Measurements from ENCODE around the gene WFS1. TPM values are rescaled to one million over a fixed set of nuclear protein-coding genes. Genes with fewer than 3 reads are reported as not detected.

Gene WFS1
- total RNA-seq, 1 experiment from 2014 or later, result 57.1 TPM

DNA sequence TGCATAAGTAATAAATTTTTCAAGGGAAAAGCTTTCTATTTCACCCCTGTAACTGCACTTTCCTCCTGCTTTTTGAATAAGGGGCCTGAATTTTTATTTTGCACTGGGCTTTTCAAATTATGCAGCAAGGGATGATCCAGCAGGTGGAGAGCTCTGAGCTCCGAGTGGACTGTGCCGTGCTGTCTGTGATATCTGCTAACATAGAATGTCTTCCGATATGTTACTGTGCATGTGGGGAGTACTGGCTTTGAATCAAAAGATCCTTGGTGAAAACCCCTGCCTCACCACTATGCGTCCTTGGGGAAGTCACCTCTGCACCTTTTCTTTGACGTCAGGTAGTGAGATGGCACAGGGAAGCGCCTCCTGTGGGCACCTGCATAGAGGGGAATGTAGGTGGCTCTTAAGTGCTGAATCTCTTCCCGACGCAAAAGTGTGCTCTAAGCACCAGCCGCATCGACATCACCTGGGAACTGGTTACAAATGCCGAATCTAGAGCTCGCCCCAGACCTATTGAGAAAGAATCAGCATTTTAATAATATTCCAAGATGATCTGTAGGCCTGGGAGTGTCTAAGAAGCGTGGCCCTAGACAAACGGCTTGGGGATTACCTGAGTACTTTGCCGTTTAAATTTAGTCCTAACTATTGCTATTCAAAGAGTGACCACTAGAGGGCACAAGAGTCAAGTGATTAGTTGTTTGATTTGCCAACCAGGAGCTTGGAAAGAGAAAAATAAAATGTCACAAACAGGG, 19.2 kb upstream of the WFS1 start:
- POLR2A ChIA-PET (ENCODE audit: unreplicated experiment), result no interaction called here
- Histone ChIP-seq H3K27ac (no peak overlapping the region), H3K36me3 (ENCODE audit: low read depth) (no peaks in the 10 kb centered on the region), H4K20me1 (ENCODE audit: insufficient read depth) (no peaks in the 10 kb centered on the region), H3K4me1 (replicated peaks; ENCODE audit: insufficient read depth) (no peaks in the 10 kb centered on the region), H3K9me3 (ENCODE audit: insufficient read depth, low read depth) (no peaks in the 10 kb centered on the region), H3F3A (ENCODE audit: insufficient read depth, low read depth) (no peaks in the 10 kb centered on the region), H3K9me2 (ENCODE audit: insufficient read depth) (no peaks in the 10 kb centered on the region), H2AFZ (no peak overlapping the region), H3K4me2 (peak overlapping the region; percentile 19; the same call in 1 of the 2 replicates), H3K4me3 (no peak overlapping the region), H3K79me2 (ENCODE audit: low read depth) (no peaks in the 10 kb centered on the region), H3K27me3 (ENCODE audit: insufficient read depth, low read depth) (peaks cover 38% of the 10 kb centered on the region; the same call in 1 of the 2 replicates)
- peak; percentile 22 to 59 for DNase-seq
- intact Hi-C loops (cut with micrococcal nuclease; ENCODE audit: unreplicated experiment), result loop anchor here (1.0 to 2.0 kb wide), 3 partner anchors 77 to 296 kb away; no protein-coding TSS in a partner anchor
- TF ChIP-seq, protein P1, sequence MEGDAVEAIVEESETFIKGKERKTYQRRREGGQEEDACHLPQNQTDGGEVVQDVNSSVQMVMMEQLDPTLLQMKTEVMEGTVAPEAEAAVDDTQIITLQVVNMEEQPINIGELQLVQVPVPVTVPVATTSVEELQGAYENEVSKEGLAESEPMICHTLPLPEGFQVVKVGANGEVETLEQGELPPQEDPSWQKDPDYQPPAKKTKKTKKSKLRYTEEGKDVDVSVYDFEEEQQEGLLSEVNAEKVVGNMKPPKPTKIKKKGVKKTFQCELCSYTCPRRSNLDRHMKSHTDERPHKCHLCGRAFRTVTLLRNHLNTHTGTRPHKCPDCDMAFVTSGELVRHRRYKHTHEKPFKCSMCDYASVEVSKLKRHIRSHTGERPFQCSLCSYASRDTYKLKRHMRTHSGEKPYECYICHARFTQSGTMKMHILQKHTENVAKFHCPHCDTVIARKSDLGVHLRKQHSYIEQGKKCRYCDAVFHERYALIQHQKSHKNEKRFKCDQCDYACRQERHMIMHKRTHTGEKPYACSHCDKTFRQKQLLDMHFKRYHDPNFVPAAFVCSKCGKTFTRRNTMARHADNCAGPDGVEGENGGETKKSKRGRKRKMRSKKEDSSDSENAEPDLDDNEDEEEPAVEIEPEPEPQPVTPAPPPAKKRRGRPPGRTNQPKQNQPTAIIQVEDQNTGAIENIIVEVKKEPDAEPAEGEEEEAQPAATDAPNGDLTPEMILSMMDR (conservative IDR thresholded peaks at IDR 0.05), result peak; percentile 86
- TF ChIP-seq EZH2 (IDR thresholded peaks at IDR 0.05; ENCODE audit: low read depth), result no peak
- CTCF ChIA-PET, result interaction anchor here (0.6 to 2.6 kb wide), 9 partner anchors 10 to 1265 kb away, joined by 3 to 25 read pairs (median 4); no protein-coding TSS in a partner anchor
- BruUV-seq (replicated peaks), result no TSS peak

DNA sequence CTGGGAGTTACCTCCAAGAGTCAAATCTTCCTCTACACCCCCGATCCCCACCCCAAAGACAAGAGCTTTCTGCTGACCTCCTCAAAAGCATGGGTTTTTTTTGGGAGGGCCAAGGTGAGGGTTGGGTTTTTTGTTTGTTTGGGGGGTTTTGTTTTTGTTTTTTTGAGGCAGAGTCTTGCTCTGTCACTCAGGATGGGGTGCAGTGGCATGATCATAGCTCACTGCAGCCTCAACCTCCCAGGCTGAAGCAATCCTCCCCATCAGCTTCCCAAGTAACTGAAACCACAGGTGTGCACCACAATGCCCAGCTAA, 18.7 kb upstream of the WFS1 start:
- no peak for TF ChIP-seq EZH2 (IDR thresholded peaks at IDR 0.05; ENCODE audit: low read depth)
- TF ChIP-seq, protein P1 (conservative IDR thresholded peaks at IDR 0.05), result peak; percentile 17; the same call in 1 of the 2 replicates
- no TSS peak for BruUV-seq (replicated peaks)
- H3K79me2 ChIP-seq (ENCODE audit: low read depth), result no peaks in the 10 kb centered on the region
- no peaks in the 10 kb centered on the region for H4K20me1 ChIP-seq (ENCODE audit: insufficient read depth)
- H3K9me2 ChIP-seq (ENCODE audit: insufficient read depth), result no peaks in the 10 kb centered on the region
- no peak overlapping the region for H2AFZ ChIP-seq
- POLR2A ChIA-PET (ENCODE audit: unreplicated experiment), result no interaction called here
- H3F3A ChIP-seq (ENCODE audit: insufficient read depth, low read depth), result no peaks in the 10 kb centered on the region
- intact Hi-C loops (cut with micrococcal nuclease; ENCODE audit: unreplicated experiment), result loop anchor here (1.0 to 2.0 kb wide), 3 partner anchors 76 to 295 kb away; no protein-coding TSS in a partner anchor
- CTCF ChIA-PET, result interaction anchor here (0.6 to 2.6 kb wide), 9 partner anchors 10 to 1264 kb away, joined by 3 to 25 read pairs (median 4); no protein-coding TSS in a partner anchor
- H3K27me3 ChIP-seq (ENCODE audit: insufficient read depth, low read depth), result peaks cover 38% of the 10 kb centered on the region; the same call in 1 of the 2 replicates
- H3K36me3 ChIP-seq (ENCODE audit: low read depth), result no peaks in the 10 kb centered on the region
- no peak overlapping the region for H3K4me3 ChIP-seq
- no peak overlapping the region for H3K4me2 ChIP-seq
- no peaks in the 10 kb centered on the region for H3K9me3 ChIP-seq (ENCODE audit: insufficient read depth, low read depth)
- H3K27ac ChIP-seq, result no peak overlapping the region
- H3K4me1 ChIP-seq (replicated peaks; ENCODE audit: insufficient read depth), result no peaks in the 10 kb centered on the region
- DNase-seq, result no peak

DNA sequence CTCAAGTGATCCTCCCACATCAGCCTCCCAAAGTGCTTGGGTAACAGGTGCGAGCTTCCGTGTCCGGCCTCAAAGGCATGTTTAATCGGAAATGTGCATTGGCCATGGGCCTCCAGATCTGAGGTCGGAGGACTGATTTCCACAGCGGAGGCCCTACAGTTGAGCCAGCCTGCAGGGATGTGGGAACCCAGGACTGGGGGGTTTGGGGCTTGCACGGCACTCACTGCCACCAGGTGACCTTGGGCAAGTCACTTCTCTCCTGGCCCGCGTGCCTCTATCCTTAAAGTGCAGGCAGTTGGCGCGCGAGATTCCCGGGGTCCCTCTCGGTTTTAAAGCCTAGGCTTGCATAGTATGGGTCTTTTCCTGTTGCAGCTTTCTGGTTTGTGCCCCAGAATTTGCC, 18.3 kb upstream of the WFS1 start:
- Histone ChIP-seq H3K9me2 (ENCODE audit: insufficient read depth) (no peaks in the 10 kb centered on the region), H3K9me3 (ENCODE audit: insufficient read depth, low read depth) (no peaks in the 10 kb centered on the region), H3K79me2 (ENCODE audit: low read depth) (no peaks in the 10 kb centered on the region), H2AFZ (no peak overlapping the region), H3F3A (ENCODE audit: insufficient read depth, low read depth) (no peaks in the 10 kb centered on the region), H3K4me2 (no peak overlapping the region), H3K4me1 (replicated peaks; ENCODE audit: insufficient read depth) (no peaks in the 10 kb centered on the region), H3K36me3 (ENCODE audit: low read depth) (no peaks in the 10 kb centered on the region), H4K20me1 (ENCODE audit: insufficient read depth) (no peaks in the 10 kb centered on the region), H3K27ac (no peak overlapping the region), H3K27me3 (ENCODE audit: insufficient read depth, low read depth) (peaks cover 36% of the 10 kb centered on the region; the same call in 1 of the 2 replicates), H3K4me3 (no peak overlapping the region)
- intact Hi-C loops (cut with micrococcal nuclease; ENCODE audit: unreplicated experiment), result loop anchor here (2.0 kb wide), 1 partner anchor 253 kb away; no protein-coding TSS in a partner anchor
- no peak for DNase-seq
- no TSS peak for BruUV-seq (replicated peaks)
- ChIA-PET POLR2A (ENCODE audit: unreplicated experiment) (no interaction called here), CTCF (interaction anchor here (0.6 to 2.6 kb wide), 9 partner anchors 9 to 1264 kb away, joined by 3 to 25 read pairs (median 4); no protein-coding TSS in a partner anchor)
- TF ChIP-seq EZH2 (IDR thresholded peaks at IDR 0.05; ENCODE audit: low read depth), result no peak
- TF ChIP-seq, protein P1 (conservative IDR thresholded peaks at IDR 0.05), result no peak
